ENCODE data around the gene HDHD5.
A peak's percentile ranks its signal among the peaks of the same experiment; 100 is the strongest.

Gene HDHD5

GRCh38 chr22:17158568-17159503, at the start of gene HDHD5:
HDHD5 (minus strand) TSS chr22:17159277; CDS start chr22:17159251, 26 bp downstream.
- H3K4me3 ChIP-seq = peak within 1 kb of the TSS; percentile 62 to 88 (median 73)

GRCh38 chr22:17205432-17205831, 46.4 kb upstream of the HDHD5 start:
- Histone ChIP-seq H3K4me3 (no peak overlapping the region), H3K27ac (no peak overlapping the region)

More at GRCh38 chr22:17158568-17159503, at the start of gene HDHD5:
- peak within 1 kb of the TSS; percentile 43 to 93 (median 83) for H3K27ac ChIP-seq

GRCh38 chr22:17201285-17201945, 42.3 kb upstream of the HDHD5 start:
- H3K27ac ChIP-seq = no peak overlapping the region
- H3K4me3 ChIP-seq = no peak overlapping the region

GRCh38 chr22:17199003-17199731, 40.1 kb upstream of the HDHD5 start:
- Histone ChIP-seq H3K27ac (peak overlapping the region in 10 of 21 experiments; percentile 0 to 74 (median 32)), H3K4me3 (peak overlapping the region in 5 of 7 experiments; percentile 0 to 28 (median 12))

- peak overlapping the region in 3 of 7 experiments; percentile 0 to 12 (median 11) for H3K4me3 ChIP-seq
- H3K27ac ChIP-seq = peak overlapping the region in 7 of 21 experiments; percentile 2 to 74 (median 45)
Measured at GRCh38 chr22:17198170-17199002, 39.3 kb upstream of the HDHD5 start.

- Histone ChIP-seq H3K4me3 (no peak overlapping the region), H3K27ac (no peak overlapping the region)
Measured at GRCh38 chr22:17194213-17194612, 35.1 kb upstream of the HDHD5 start.

GRCh38 chr22:17192186-17192585, 33.1 kb upstream of the HDHD5 start:
- H3K27ac ChIP-seq = no peak overlapping the region
- no peak overlapping the region for H3K4me3 ChIP-seq

- no peak overlapping the region for H3K27ac ChIP-seq
- no peak overlapping the region for H3K4me3 ChIP-seq
Measured at GRCh38 chr22:17191163-17191784, 32.2 kb upstream of the HDHD5 start.

- no peak overlapping the region for H3K27ac ChIP-seq
- H3K4me3 ChIP-seq = no peak overlapping the region
Measured at GRCh38 chr22:17190702-17191101, 31.6 kb upstream of the HDHD5 start.

- Histone ChIP-seq H3K27ac (no peak overlapping the region), H3K4me3 (no peak overlapping the region)
Measured at GRCh38 chr22:17176715-17177114, 17.6 kb upstream of the HDHD5 start.

- Histone ChIP-seq H3K27ac (peak overlapping the region in 17 of 21 experiments; percentile 60 to 90 (median 84)), H3K4me3 (peak overlapping the region; percentile 43 to 85 (median 53))
Measured at GRCh38 chr22:17172029-17172833, 13.2 kb upstream of the HDHD5 start.

GRCh38 chr22:17171153-17172028, 12.3 kb upstream of the HDHD5 start:
- H3K4me3 ChIP-seq = peak overlapping the region; percentile 43 to 85 (median 53)
- peak overlapping the region; percentile 27 to 90 (median 83) for H3K27ac ChIP-seq

GRCh38 chr22:17167486-17167885, 8.4 kb upstream of the HDHD5 start:
- H3K4me3 ChIP-seq = no peak overlapping the region
- H3K27ac ChIP-seq = no peak overlapping the region

GRCh38 chr22:17164392-17165024, 5.4 kb upstream of the HDHD5 start:
- Histone ChIP-seq H3K27ac (no peak overlapping the region), H3K4me3 (no peak overlapping the region)

GRCh38 chr22:17162731-17163130, 3.7 kb upstream of the HDHD5 start:
- Histone ChIP-seq H3K4me3 (no peak overlapping the region), H3K27ac (no peak overlapping the region)

GRCh38 chr22:17161991-17162390, 2.9 kb upstream of the HDHD5 start:
- Histone ChIP-seq H3K4me3 (no peak overlapping the region), H3K27ac (no peak overlapping the region)
